Liver (tissue), 3 donors: ENCODE data around the gene SLC16A7.

Experiments
- EGR1 ChIP-seq, 2 donors: IDR thresholded peaks; 2 replicates each; pipeline ENCODE4 v1.6.1; 2016 to 2018; ENCODE audit warnings: antibody characterized with exemption in 2 of 2, low read depth in 2 of 2
- GABPA ChIP-seq, 2 donors: IDR thresholded peaks in 1 of 2; conservative IDR thresholded peaks in 1 of 2; 2 replicates each; pipeline ENCODE4 v1.6.1; 2016; ENCODE audit warnings: antibody characterized with exemption in 2 of 2, mild to moderate bottlenecking in 1 of 2, moderate library complexity in 1 of 2
- HNF4G ChIP-seq: IDR thresholded peaks from 2 replicates; pipeline ENCODE4 v1.6.1; 2016; ENCODE audit warnings: antibody characterized with exemption
- JUND ChIP-seq, 2 donors: IDR thresholded peaks; 2 replicates each; pipeline ENCODE4 v1.6.1; 2016; ENCODE audit warnings: antibody characterized with exemption in 2 of 2
- RAD21 ChIP-seq, 2 donors: IDR thresholded peaks; 2 replicates each; pipeline ENCODE4 v1.6.1; 2016; ENCODE audit warnings: antibody characterized with exemption in 2 of 2, mild to moderate bottlenecking in 2 of 2
- RXRA ChIP-seq, 2 donors: IDR thresholded peaks; 2 replicates each; pipeline ENCODE4 v1.6.1; 2017 to 2018; ENCODE audit warnings: antibody characterized with exemption in 2 of 2, mild to moderate bottlenecking in 1 of 2
- SP1 ChIP-seq: IDR thresholded peaks from 2 replicates; pipeline ENCODE4 v1.6.1; 2018; ENCODE audit warnings: antibody characterized with exemption, mild to moderate bottlenecking
- TAF1 ChIP-seq: conservative IDR thresholded peaks from 2 replicates; pipeline ENCODE4 v1.6.1; 2016; ENCODE audit warnings: antibody characterized with exemption, mild to moderate bottlenecking
- YY1 ChIP-seq: IDR thresholded peaks from 2 replicates; pipeline ENCODE4 v1.6.1; 2016; ENCODE audit warnings: antibody characterized with exemption, mild to moderate bottlenecking
- TF ChIP-seq, protein P1 (sequence below): IDR thresholded peaks from 2 replicates; pipeline ENCODE4 v1.6.1; 2016; ENCODE audit warnings: antibody characterized with exemption
- TF ChIP-seq, protein P2 (sequence below): IDR thresholded peaks from 2 replicates; pipeline ENCODE4 v1.6.1; 2016; ENCODE audit warnings: antibody characterized with exemption
- TF ChIP-seq, protein P3 (sequence below): fragments of 150-350 bp; IDR thresholded peaks from 2 replicates; pipeline ENCODE4 v1.5.1; 2017; ENCODE audit warnings: improper control_type of control experiment, low read depth, low read length; ENCODE audit not compliant: missing input control
- TF ChIP-seq, protein P4 (sequence below): IDR thresholded peaks from 2 replicates; pipeline ENCODE4 v1.6.1; 2016; ENCODE audit warnings: antibody characterized with exemption, mild to moderate bottlenecking
- TF ChIP-seq, protein P5 (sequence below): IDR thresholded peaks from 2 replicates; pipeline ENCODE4 v1.6.1; 2016; ENCODE audit warnings: antibody characterized with exemption
- donor health status: healthy.
- donor health status: healthy.

DNA sequence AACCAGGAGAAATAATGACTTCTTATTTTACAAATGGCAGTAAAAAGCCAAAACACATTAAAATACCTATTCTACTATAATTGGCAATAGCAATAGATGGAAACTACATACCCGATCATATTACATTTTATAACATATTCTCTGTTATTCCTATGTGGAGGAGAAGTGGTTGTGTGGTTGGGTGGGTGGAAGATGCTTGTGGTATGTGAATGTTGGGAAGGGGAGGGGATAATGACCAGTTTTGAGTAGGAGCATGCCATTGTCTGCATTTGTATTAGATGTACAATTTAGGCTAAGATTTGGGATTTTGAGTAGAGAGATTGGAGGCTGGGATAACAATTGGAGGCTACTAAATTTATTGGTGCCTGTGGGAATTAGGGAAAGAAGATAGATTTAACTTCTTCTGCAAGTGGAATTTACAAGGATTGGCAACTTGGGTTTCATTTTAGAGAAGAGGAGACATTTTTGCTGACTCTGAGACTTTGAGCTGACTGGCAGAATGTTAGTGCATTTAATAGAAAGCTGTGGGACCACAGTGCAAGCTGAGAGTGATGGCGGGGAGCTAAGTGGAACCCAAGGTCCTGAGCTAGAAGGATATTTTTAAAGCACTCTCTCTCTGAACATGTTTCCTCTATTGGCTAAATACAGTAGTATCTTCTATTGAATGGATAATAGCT is 65.2 kb downstream of the SLC16A7 start:
- TF ChIP-seq RAD21 (IDR thresholded peaks at IDR 0.05) (no peak), YY1 (no peak), TAF1 (no peak), EGR1 (IDR thresholded peaks at IDR 0.05; ENCODE audit: low read depth in 2 of 2) (no peak), JUND (IDR thresholded peaks at IDR 0.05) (no peak), GABPA (IDR thresholded peaks at IDR 0.05 in 1 of 2, conservative IDR thresholded peaks at IDR 0.05 in 1 of 2) (no peak), RXRA (IDR thresholded peaks at IDR 0.05) (no peak), HNF4G (no peak), SP1 (no peak)
- TF ChIP-seq, protein P1, sequence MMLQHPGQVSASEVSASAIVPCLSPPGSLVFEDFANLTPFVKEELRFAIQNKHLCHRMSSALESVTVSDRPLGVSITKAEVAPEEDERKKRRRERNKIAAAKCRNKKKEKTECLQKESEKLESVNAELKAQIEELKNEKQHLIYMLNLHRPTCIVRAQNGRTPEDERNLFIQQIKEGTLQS, result no peak
- TF ChIP-seq, protein P2, sequence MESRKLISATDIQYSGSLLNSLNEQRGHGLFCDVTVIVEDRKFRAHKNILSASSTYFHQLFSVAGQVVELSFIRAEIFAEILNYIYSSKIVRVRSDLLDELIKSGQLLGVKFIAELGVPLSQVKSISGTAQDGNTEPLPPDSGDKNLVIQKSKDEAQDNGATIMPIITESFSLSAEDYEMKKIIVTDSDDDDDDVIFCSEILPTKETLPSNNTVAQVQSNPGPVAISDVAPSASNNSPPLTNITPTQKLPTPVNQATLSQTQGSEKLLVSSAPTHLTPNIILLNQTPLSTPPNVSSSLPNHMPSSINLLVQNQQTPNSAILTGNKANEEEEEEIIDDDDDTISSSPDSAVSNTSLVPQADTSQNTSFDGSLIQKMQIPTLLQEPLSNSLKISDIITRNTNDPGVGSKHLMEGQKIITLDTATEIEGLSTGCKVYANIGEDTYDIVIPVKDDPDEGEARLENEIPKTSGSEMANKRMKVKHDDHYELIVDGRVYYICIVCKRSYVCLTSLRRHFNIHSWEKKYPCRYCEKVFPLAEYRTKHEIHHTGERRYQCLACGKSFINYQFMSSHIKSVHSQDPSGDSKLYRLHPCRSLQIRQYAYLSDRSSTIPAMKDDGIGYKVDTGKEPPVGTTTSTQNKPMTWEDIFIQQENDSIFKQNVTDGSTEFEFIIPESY, result no peak
- TF ChIP-seq, protein P3, sequence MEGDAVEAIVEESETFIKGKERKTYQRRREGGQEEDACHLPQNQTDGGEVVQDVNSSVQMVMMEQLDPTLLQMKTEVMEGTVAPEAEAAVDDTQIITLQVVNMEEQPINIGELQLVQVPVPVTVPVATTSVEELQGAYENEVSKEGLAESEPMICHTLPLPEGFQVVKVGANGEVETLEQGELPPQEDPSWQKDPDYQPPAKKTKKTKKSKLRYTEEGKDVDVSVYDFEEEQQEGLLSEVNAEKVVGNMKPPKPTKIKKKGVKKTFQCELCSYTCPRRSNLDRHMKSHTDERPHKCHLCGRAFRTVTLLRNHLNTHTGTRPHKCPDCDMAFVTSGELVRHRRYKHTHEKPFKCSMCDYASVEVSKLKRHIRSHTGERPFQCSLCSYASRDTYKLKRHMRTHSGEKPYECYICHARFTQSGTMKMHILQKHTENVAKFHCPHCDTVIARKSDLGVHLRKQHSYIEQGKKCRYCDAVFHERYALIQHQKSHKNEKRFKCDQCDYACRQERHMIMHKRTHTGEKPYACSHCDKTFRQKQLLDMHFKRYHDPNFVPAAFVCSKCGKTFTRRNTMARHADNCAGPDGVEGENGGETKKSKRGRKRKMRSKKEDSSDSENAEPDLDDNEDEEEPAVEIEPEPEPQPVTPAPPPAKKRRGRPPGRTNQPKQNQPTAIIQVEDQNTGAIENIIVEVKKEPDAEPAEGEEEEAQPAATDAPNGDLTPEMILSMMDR, result no peak
- TF ChIP-seq, protein P4, sequence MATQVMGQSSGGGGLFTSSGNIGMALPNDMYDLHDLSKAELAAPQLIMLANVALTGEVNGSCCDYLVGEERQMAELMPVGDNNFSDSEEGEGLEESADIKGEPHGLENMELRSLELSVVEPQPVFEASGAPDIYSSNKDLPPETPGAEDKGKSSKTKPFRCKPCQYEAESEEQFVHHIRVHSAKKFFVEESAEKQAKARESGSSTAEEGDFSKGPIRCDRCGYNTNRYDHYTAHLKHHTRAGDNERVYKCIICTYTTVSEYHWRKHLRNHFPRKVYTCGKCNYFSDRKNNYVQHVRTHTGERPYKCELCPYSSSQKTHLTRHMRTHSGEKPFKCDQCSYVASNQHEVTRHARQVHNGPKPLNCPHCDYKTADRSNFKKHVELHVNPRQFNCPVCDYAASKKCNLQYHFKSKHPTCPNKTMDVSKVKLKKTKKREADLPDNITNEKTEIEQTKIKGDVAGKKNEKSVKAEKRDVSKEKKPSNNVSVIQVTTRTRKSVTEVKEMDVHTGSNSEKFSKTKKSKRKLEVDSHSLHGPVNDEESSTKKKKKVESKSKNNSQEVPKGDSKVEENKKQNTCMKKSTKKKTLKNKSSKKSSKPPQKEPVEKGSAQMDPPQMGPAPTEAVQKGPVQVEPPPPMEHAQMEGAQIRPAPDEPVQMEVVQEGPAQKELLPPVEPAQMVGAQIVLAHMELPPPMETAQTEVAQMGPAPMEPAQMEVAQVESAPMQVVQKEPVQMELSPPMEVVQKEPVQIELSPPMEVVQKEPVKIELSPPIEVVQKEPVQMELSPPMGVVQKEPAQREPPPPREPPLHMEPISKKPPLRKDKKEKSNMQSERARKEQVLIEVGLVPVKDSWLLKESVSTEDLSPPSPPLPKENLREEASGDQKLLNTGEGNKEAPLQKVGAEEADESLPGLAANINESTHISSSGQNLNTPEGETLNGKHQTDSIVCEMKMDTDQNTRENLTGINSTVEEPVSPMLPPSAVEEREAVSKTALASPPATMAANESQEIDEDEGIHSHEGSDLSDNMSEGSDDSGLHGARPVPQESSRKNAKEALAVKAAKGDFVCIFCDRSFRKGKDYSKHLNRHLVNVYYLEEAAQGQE, result no peak
- TF ChIP-seq, protein P5, sequence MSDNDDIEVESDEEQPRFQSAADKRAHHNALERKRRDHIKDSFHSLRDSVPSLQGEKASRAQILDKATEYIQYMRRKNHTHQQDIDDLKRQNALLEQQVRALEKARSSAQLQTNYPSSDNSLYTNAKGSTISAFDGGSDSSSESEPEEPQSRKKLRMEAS, result no peak
